GM18907 (cell line): ENCODE data around the gene THNSL1.
"Not testable (repeated sequence)": the region's sequence is repeated elsewhere in the genome, so short reads cannot be mapped to it uniquely, and the experiment has no call there.

Source experiments
- ATAC-seq: cut with Tn5 transposase; IDR thresholded peaks from one replicate; pipeline ENCODE4 v1.9.1; 2021; ENCODE audit warnings: mild to moderate bottlenecking, moderate library complexity; ENCODE audit not compliant: unreplicated experiment

Gene THNSL1

GRCh38 chr10:24998044-24998443 lies 18.4 kb upstream of the THNSL1 start:
- no peak for ATAC-seq

GRCh38 chr10:25011591-25011990 lies 4.8 kb upstream of the THNSL1 start:
- ATAC-seq: not testable (repeated sequence)

GRCh38 chr10:25014579-25014978 lies 1.8 kb upstream of the THNSL1 start:
- ATAC-seq: no peak

GRCh38 chr10:25015828-25016375 lies 510 bp upstream of the THNSL1 start, which contains the start of gene ENKUR:
Gene ENKUR, minus strand, starts transcription at chr10:25016158. Its CDS starts 222 bp downstream, at chr10:25015936.
- peak; percentile 80 for ATAC-seq

- peak; percentile 2 for ATAC-seq
Observed at GRCh38 chr10:25017154-25017590, 760 bp downstream of the THNSL1 start.

GRCh38 chr10:25017661-25018060 lies 1.2 kb downstream of the THNSL1 start:
- no peak for ATAC-seq

- no peak for ATAC-seq
Observed at GRCh38 chr10:25018703-25019102, 2.3 kb downstream of the THNSL1 start.

- no peak for ATAC-seq
Observed at GRCh38 chr10:25023278-25023677, 6.9 kb downstream of the THNSL1 start.

GRCh38 chr10:25024528-25024927 lies 8.1 kb downstream of the THNSL1 start:
- no peak for ATAC-seq

- ATAC-seq: no peak
Observed at GRCh38 chr10:25026463-25026862, 10.1 kb downstream of the THNSL1 start.

GRCh38 chr10:25028711-25029110 lies 12.3 kb downstream of the THNSL1 start:
- no peak for ATAC-seq

- no peak for ATAC-seq
Observed at GRCh38 chr10:25029519-25029918, 13.1 kb downstream of the THNSL1 start.

GRCh38 chr10:25036381-25036780 lies 20.0 kb downstream of the THNSL1 start:
- ATAC-seq: peak; percentile 65

GRCh38 chr10:25038325-25038724 lies 21.9 kb downstream of the THNSL1 start:
- ATAC-seq: no peak

GRCh38 chr10:25039531-25039930 lies 23.1 kb downstream of the THNSL1 start:
- no peak for ATAC-seq

GRCh38 chr10:25046641-25047040 lies 30.2 kb downstream of the THNSL1 start:
- no peak for ATAC-seq

- no peak for ATAC-seq
Observed at GRCh38 chr10:25047088-25047487, 30.7 kb downstream of the THNSL1 start.

GRCh38 chr10:25047591-25048301 lies 31.3 kb downstream of the THNSL1 start:
- no peak for ATAC-seq

- no peak for ATAC-seq
Observed at GRCh38 chr10:25048450-25048849, 32.0 kb downstream of the THNSL1 start.

GRCh38 chr10:25049966-25050365 lies 33.6 kb downstream of the THNSL1 start:
- ATAC-seq: no peak

- ATAC-seq: no peak
Observed at GRCh38 chr10:25050402-25050801, 34.0 kb downstream of the THNSL1 start.

GRCh38 chr10:25052012-25052411 lies 35.6 kb downstream of the THNSL1 start:
- ATAC-seq: no peak

GRCh38 chr10:25056726-25057125 lies 40.3 kb downstream of the THNSL1 start:
- ATAC-seq: no peak
